SJCRH30 (cell line): Measurements from ENCODE around the gene TBR1. TPM values are rescaled to one million over a fixed set of nuclear protein-coding genes. Genes with fewer than 3 reads are reported as not detected.

Experiments
- DNase-seq, 2 experiments: peaks; one replicate each; pipeline ENCODE4 v3.0.0-alpha.2; 2015 to 2020
- H3K27ac ChIP-seq: fragments of 250-450 bp; sonication (Bioruptor Pico); 2 replicates; pipeline ENCODE4 v1.5.1; 2020; ENCODE audit warnings: mild to moderate bottlenecking, moderate library complexity
- H3K27me3 ChIP-seq: fragments of 250-450 bp; sonication (Bioruptor Pico); 2 replicates; pipeline ENCODE4 v1.5.1; 2020; ENCODE audit warnings: mild to moderate bottlenecking, moderate library complexity
- H3K36me3 ChIP-seq: fragments of 250-450 bp; sonication (Bioruptor Pico); 2 replicates; pipeline ENCODE4 v1.5.1; 2020; ENCODE audit warnings: mild to moderate bottlenecking, moderate library complexity
- H3K4me1 ChIP-seq: fragments of 250-450 bp; sonication (Bioruptor Pico); 2 replicates; pipeline ENCODE4 v1.5.1; 2020; ENCODE audit warnings: mild to moderate bottlenecking, moderate library complexity
- H3K4me3 ChIP-seq: fragments of 250-450 bp; sonication (Bioruptor Pico); 2 replicates; pipeline ENCODE4 v1.5.1; 2020; ENCODE audit warnings: mild to moderate bottlenecking, moderate library complexity
- H3K9me3 ChIP-seq: fragments of 250-450 bp; sonication (Bioruptor Pico); replicated peaks from 2 replicates; pipeline ENCODE4 v1.5.1; 2020; ENCODE audit warnings: mild to moderate bottlenecking, moderate library complexity
- total RNA-seq: library from RNA; depleted of rRNA; stranded (reverse); fragments of >200 nt; shearing (Covaris generic); gene quantifications from 2 replicates; pipeline ENCODE4 v1.2.3, GENCODE V29; 2014

Gene TBR1
- total RNA-seq, 1 experiment from 2014 or later: 0.20 TPM

- Histone ChIP-seq H3K4me1 (no peaks in the 10 kb centered on the region), H3K4me3 (no peak overlapping the region), H3K27me3 (no peaks in the 10 kb centered on the region), H3K27ac (no peak overlapping the region), H3K9me3 (no peaks in the 10 kb centered on the region), H3K36me3 (no peaks in the 10 kb centered on the region)
- DNase-seq: no peak
Measured at GRCh38 chr2:161420406-161421074, 4.4 kb downstream of the TBR1 start.

GRCh38 chr2:161421686-161422085 lies 5.6 kb downstream of the TBR1 start:
- no peak for DNase-seq
- no peaks in the 10 kb centered on the region for H3K9me3 ChIP-seq
- H3K27ac ChIP-seq: no peak overlapping the region
- no peaks in the 10 kb centered on the region for H3K27me3 ChIP-seq
- no peaks in the 10 kb centered on the region for H3K4me1 ChIP-seq
- no peaks in the 10 kb centered on the region for H3K36me3 ChIP-seq
- no peak overlapping the region for H3K4me3 ChIP-seq

GRCh38 chr2:161422816-161423403 lies 6.8 kb downstream of the TBR1 start:
- no peaks in the 10 kb centered on the region for H3K4me1 ChIP-seq

GRCh38 chr2:161423421-161424393 lies 7.6 kb downstream of the TBR1 start:
- Histone ChIP-seq H3K4me1 (no peaks in the 10 kb centered on the region), H3K27me3 (no peaks in the 10 kb centered on the region), H3K4me3 (no peak overlapping the region), H3K27ac (no peak overlapping the region), H3K36me3 (no peaks in the 10 kb centered on the region), H3K9me3 (no peaks in the 10 kb centered on the region)
- no peak for DNase-seq

More at GRCh38 chr2:161422816-161423403, 6.8 kb downstream of the TBR1 start:
- no peak overlapping the region for H3K4me3 ChIP-seq
- H3K36me3 ChIP-seq: no peaks in the 10 kb centered on the region
- H3K27ac ChIP-seq: no peak overlapping the region
- H3K27me3 ChIP-seq: no peaks in the 10 kb centered on the region
- H3K9me3 ChIP-seq: no peaks in the 10 kb centered on the region
- no peak for DNase-seq

GRCh38 chr2:161424394-161424769 lies 8.3 kb downstream of the TBR1 start:
- no peaks in the 10 kb centered on the region for H3K27me3 ChIP-seq

GRCh38 chr2:161424891-161425727 lies 9.0 kb downstream of the TBR1 start:
- no peak overlapping the region for H3K27ac ChIP-seq
- DNase-seq: no peak
- H3K36me3 ChIP-seq: no peaks in the 10 kb centered on the region
- no peaks in the 10 kb centered on the region for H3K4me1 ChIP-seq
- no peaks in the 10 kb centered on the region for H3K27me3 ChIP-seq
- no peaks in the 10 kb centered on the region for H3K9me3 ChIP-seq
- no peak overlapping the region for H3K4me3 ChIP-seq

More at GRCh38 chr2:161424394-161424769, 8.3 kb downstream of the TBR1 start:
- no peak for DNase-seq
- Histone ChIP-seq H3K27ac (no peak overlapping the region), H3K4me3 (no peak overlapping the region), H3K36me3 (no peaks in the 10 kb centered on the region), H3K4me1 (no peaks in the 10 kb centered on the region), H3K9me3 (no peaks in the 10 kb centered on the region)

GRCh38 chr2:161425728-161426454 lies 9.8 kb downstream of the TBR1 start:
- DNase-seq: no peak
- no peaks in the 10 kb centered on the region for H3K4me1 ChIP-seq
- H3K9me3 ChIP-seq: no peaks in the 10 kb centered on the region
- no peak overlapping the region for H3K4me3 ChIP-seq
- no peaks in the 10 kb centered on the region for H3K27me3 ChIP-seq
- H3K27ac ChIP-seq: no peak overlapping the region
- no peaks in the 10 kb centered on the region for H3K36me3 ChIP-seq

- Histone ChIP-seq H3K27me3 (no peaks in the 10 kb centered on the region), H3K36me3 (no peaks in the 10 kb centered on the region), H3K9me3 (no peaks in the 10 kb centered on the region), H3K4me3 (no peak overlapping the region), H3K4me1 (no peaks in the 10 kb centered on the region), H3K27ac (no peak overlapping the region)
- no peak for DNase-seq
Measured at GRCh38 chr2:161426455-161426921, 10.4 kb downstream of the TBR1 start.

- Histone ChIP-seq H3K27me3 (no peaks in the 10 kb centered on the region), H3K4me3 (no peak overlapping the region), H3K9me3 (no peaks in the 10 kb centered on the region), H3K36me3 (no peaks in the 10 kb centered on the region), H3K27ac (no peak overlapping the region), H3K4me1 (no peaks in the 10 kb centered on the region)
- no peak for DNase-seq
Measured at GRCh38 chr2:161426922-161427663, 11.0 kb downstream of the TBR1 start.

GRCh38 chr2:161427664-161428587 lies 11.8 kb downstream of the TBR1 start:
- no peaks in the 10 kb centered on the region for H3K36me3 ChIP-seq
- no peak overlapping the region for H3K4me3 ChIP-seq
- no peak overlapping the region for H3K27ac ChIP-seq
- no peaks in the 10 kb centered on the region for H3K27me3 ChIP-seq
- no peaks in the 10 kb centered on the region for H3K4me1 ChIP-seq
- H3K9me3 ChIP-seq: no peaks in the 10 kb centered on the region
- no peak for DNase-seq

- Histone ChIP-seq H3K27me3 (no peaks in the 10 kb centered on the region), H3K27ac (no peak overlapping the region), H3K4me3 (no peak overlapping the region), H3K9me3 (no peaks in the 10 kb centered on the region), H3K4me1 (no peaks in the 10 kb centered on the region), H3K36me3 (no peaks in the 10 kb centered on the region)
- DNase-seq: no peak
Measured at GRCh38 chr2:161430386-161430785, 14.3 kb downstream of the TBR1 start.

GRCh38 chr2:161432107-161432506 lies 16.0 kb downstream of the TBR1 start:
- Histone ChIP-seq H3K36me3 (no peaks in the 10 kb centered on the region), H3K9me3 (no peaks in the 10 kb centered on the region), H3K4me3 (no peak overlapping the region), H3K4me1 (no peaks in the 10 kb centered on the region), H3K27ac (no peak overlapping the region), H3K27me3 (no peaks in the 10 kb centered on the region)
- DNase-seq: no peak
